GM23338 (cell line): ENCODE data around the gene RIC8B. TPM values are rescaled to one million over a fixed set of nuclear protein-coding genes. Genes with fewer than 3 reads are reported as not detected.

Source experiments
- ATAC-seq: fragments of 200-7000 bp; cut with Tn5 transposase; 3 replicates; pipeline ENCODE4 v1.9.1; 2020
- DNase-seq: peaks from one replicate; pipeline ENCODE4 v3.0.0-alpha.2; 2015; ENCODE audit warnings: low spot score
- H2AFZ ChIP-seq: fragments of 200-600 bp; sonication (generic); 2 replicates; pipeline ENCODE4 v1.8.0; 2016; ENCODE audit warnings: antibody characterized with exemption, mild to moderate bottlenecking, moderate library complexity
- H3F3A ChIP-seq: fragments of 200-600 bp; sonication (generic); replicated peaks from 2 replicates; pipeline ENCODE4 v1.8.0; 2017; ENCODE audit warnings: antibody characterized with exemption, mixed run types, low read depth
- H3K27ac ChIP-seq: fragments of 200-600 bp; sonication (generic); 2 replicates; pipeline ENCODE4 v1.6.1; 2016; ENCODE audit warnings: low read depth
- H3K27me3 ChIP-seq: fragments of 200-600 bp; sonication (generic); 2 replicates; pipeline ENCODE4 v1.8.0; 2016; ENCODE audit warnings: mild to moderate bottlenecking, mixed run types, moderate library complexity; ENCODE audit not compliant: insufficient read depth
- H3K36me3 ChIP-seq: fragments of 200-600 bp; sonication (generic); 2 replicates; pipeline ENCODE4 v1.8.0; 2016; ENCODE audit warnings: mild to moderate bottlenecking; ENCODE audit not compliant: insufficient read depth
- H3K4me1 ChIP-seq: fragments of 200-600 bp; sonication (generic); 2 replicates; pipeline ENCODE4 v1.8.0; 2016; ENCODE audit warnings: mild to moderate bottlenecking, moderate library complexity; ENCODE audit not compliant: insufficient read depth
- H3K4me2 ChIP-seq: fragments of 200-600 bp; sonication (generic); 2 replicates; pipeline ENCODE4 v1.7.1; 2017; ENCODE audit warnings: mixed run types
- H3K4me3 ChIP-seq: fragments of 200-600 bp; sonication (generic); 2 replicates; pipeline ENCODE4 v1.6.1; 2016; ENCODE audit warnings: mixed run types
- H3K79me2 ChIP-seq: fragments of 200-600 bp; sonication (generic); replicated peaks from 2 replicates; pipeline ENCODE4 v1.8.0; 2017; ENCODE audit warnings: mild to moderate bottlenecking; ENCODE audit not compliant: insufficient read depth
- H3K9me2 ChIP-seq: fragments of 200-600 bp; sonication (generic); 2 replicates; pipeline ENCODE4 v1.8.0; 2017; ENCODE audit not compliant: insufficient read depth
- H4K20me1 ChIP-seq: fragments of 200-600 bp; sonication (generic); replicated peaks from 2 replicates; pipeline ENCODE4 v1.8.0; 2017; ENCODE audit warnings: mild to moderate bottlenecking; ENCODE audit not compliant: insufficient read depth
- H3K27ac Mint-ChIP-seq: 2 replicates; pipeline ENCODE4 v1.8.0; 2020; ENCODE audit warnings: inconsistent platforms, mild to moderate bottlenecking, moderate library complexity, mixed read lengths
- H3K27me3 Mint-ChIP-seq: 3 replicates; pipeline ENCODE4 v1.8.0; 2022; ENCODE audit warnings: low read depth, mild to moderate bottlenecking, moderate library complexity, mixed read lengths, inconsistent platforms; ENCODE audit not compliant: insufficient read depth, poor library complexity
- H3K36me3 Mint-ChIP-seq: 3 replicates; pipeline ENCODE4 v1.8.0; 2021; ENCODE audit warnings: low read depth, mild to moderate bottlenecking, inconsistent platforms, moderate library complexity, mixed read lengths
- H3K4me1 Mint-ChIP-seq: 3 replicates; pipeline ENCODE4 v1.8.0; 2020; ENCODE audit warnings: mild to moderate bottlenecking, inconsistent platforms, mixed read lengths
- H3K4me3 Mint-ChIP-seq: 3 replicates; pipeline ENCODE4 v1.8.0; 2021; ENCODE audit warnings: moderate library complexity, mild to moderate bottlenecking, inconsistent platforms, mixed read lengths
- H3K9me3 Mint-ChIP-seq: 3 replicates; pipeline ENCODE4 v1.8.0; 2020; ENCODE audit warnings: moderate library complexity, mild to moderate bottlenecking, inconsistent platforms, mixed read lengths
- JUNB ChIP-seq: IDR thresholded peaks from one replicate; pipeline ENCODE4 v1.6.1; 2016; ENCODE audit warnings: antibody characterized with exemption; ENCODE audit not compliant: unreplicated experiment
- NANOG ChIP-seq: IDR thresholded peaks from 2 replicates; pipeline ENCODE4 v1.6.1; 2016; ENCODE audit warnings: antibody characterized with exemption, borderline replicate concordance
- STAT1 ChIP-seq: IDR thresholded peaks from one replicate; pipeline ENCODE4 v1.6.1; 2016; ENCODE audit warnings: antibody characterized with exemption; ENCODE audit not compliant: unreplicated experiment
- ZNF331 ChIP-seq: fragments of 250-450 bp; sonication (Bioruptor Pico); IDR thresholded peaks from 2 replicates; pipeline ENCODE4 v1.5.0; 2020; ENCODE audit warnings: low read depth, mild to moderate bottlenecking, moderate library complexity
- polyA plus RNA-seq: library from polyadenylated mRNA; unstranded; fragments of >200 nt; fragmentation: Nextera tagmentation; extraction: Ambion mirVana; gene quantifications from 2 replicates; pipeline ENCODE4 v1.2.1, GENCODE V29; 2016
- total RNA-seq: library from RNA; depleted of rRNA; stranded (reverse); fragments of >200 nt; shearing (Covaris generic); gene quantifications from 2 replicates; pipeline ENCODE4 v1.2.3, GENCODE V29; 2014
- TF ChIP-seq, protein P1 (sequence below): fragments of 250-450 bp; sonication (Bioruptor Pico); IDR thresholded peaks from 2 replicates; pipeline ENCODE4 v1.5.0; 2020; ENCODE audit warnings: mild to moderate bottlenecking, moderate library complexity
- TF ChIP-seq, protein P2 (sequence below), 2 experiments: fragments of 200-600 bp in 1 of 2; sonication (generic) in 1 of 2; conservative IDR thresholded peaks; 2 replicates each; pipeline versions ENCODE4 v1.5.1 to v1.6.1; 2016 to 2017; ENCODE audit warnings: antibody characterized with exemption in 2 of 2, low read depth in 2 of 2, mild to moderate bottlenecking in 2 of 2, moderate library complexity in 1 of 2
- TF ChIP-seq, protein P3 (sequence below): IDR thresholded peaks from one replicate; pipeline ENCODE4 v1.6.1; 2018; ENCODE audit warnings: antibody characterized with exemption; ENCODE audit not compliant: unreplicated experiment

RIC8B gene
- total and polyA plus RNA-seq, 2 experiments from 2014 or later, result 12.3 to 25.5 TPM

DNA sequence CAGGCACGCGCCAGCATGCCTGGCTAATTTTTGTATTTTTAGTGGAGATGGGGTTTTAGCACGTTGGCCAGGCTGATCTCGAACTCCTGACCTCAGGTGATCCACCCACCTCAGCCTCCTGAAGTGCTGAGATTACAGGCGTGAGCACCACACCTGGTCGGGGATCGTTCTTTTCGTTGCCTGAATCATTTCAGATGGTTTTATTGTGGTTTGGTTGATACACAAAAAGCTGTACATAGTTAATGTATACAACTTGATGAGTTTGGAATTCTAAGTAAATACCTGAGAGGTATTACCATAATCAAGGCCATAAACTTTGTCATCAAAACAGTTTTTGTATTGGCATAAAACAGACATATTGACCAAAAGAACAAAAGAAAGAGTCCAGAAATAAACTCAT is 63.3 kb downstream of the RIC8B start:
- ATAC-seq (no peak), DNase-seq (no peak)
- Histone ChIP-seq H3K79me2 (no peaks in the 10 kb centered on the region), H3K4me1 (peaks cover 21% of the 10 kb centered on the region), H3K27me3 (no peaks in the 10 kb centered on the region), H3K27ac (no peak overlapping the region), H3K4me3 (no peak overlapping the region), H3K36me3 (0 out of 2 replicates have a peak, but pooled peaks cover 2% of the 10 kb centered on the region), H4K20me1 (no peaks in the 10 kb centered on the region), H3K9me2 (no peaks in the 10 kb centered on the region), H3K4me2 (no peak overlapping the region), H2AFZ (no peak overlapping the region), H3F3A (no peaks in the 10 kb centered on the region)
- Mint-ChIP-seq H3K9me3 (no peaks in the 10 kb centered on the region), H3K4me3 (no peak overlapping the region), H3K27me3 (no peaks in the 10 kb centered on the region), H3K4me1 (peaks cover 28% of the 10 kb centered on the region), H3K36me3 (peaks cover 13% of the 10 kb centered on the region), H3K27ac (no peak overlapping the region)
- TF ChIP-seq JUNB, result no peak
- TF ChIP-seq STAT1, result no peak

DNA sequence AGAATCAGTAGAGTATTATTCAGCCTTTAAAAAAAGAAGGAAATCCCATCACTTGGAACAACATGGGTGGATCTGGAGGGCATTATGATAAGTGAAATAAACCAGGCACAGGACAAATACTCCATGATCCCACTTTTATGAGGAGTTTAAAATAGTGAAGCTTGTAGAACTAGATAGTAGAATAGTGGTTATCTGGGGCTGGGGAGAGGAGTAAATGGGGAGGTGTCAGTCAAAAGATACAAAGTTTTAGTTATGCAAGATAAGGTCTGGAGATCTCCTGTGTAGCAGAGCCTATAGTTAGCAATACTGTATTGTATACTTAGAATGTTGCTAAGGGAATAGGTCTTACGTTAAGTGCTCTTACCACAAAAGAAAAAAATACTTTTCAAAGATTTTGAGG is 64.9 kb downstream of the RIC8B start:
- H3K27ac ChIP-seq, result no peak overlapping the region
- no peaks in the 10 kb centered on the region for H3K27me3 ChIP-seq
- H3K4me1 ChIP-seq, result peaks cover 21% of the 10 kb centered on the region
- no peak for ATAC-seq
- H3K4me3 ChIP-seq, result no peak overlapping the region
- no peak overlapping the region for H2AFZ ChIP-seq
- TF ChIP-seq, protein P1, sequence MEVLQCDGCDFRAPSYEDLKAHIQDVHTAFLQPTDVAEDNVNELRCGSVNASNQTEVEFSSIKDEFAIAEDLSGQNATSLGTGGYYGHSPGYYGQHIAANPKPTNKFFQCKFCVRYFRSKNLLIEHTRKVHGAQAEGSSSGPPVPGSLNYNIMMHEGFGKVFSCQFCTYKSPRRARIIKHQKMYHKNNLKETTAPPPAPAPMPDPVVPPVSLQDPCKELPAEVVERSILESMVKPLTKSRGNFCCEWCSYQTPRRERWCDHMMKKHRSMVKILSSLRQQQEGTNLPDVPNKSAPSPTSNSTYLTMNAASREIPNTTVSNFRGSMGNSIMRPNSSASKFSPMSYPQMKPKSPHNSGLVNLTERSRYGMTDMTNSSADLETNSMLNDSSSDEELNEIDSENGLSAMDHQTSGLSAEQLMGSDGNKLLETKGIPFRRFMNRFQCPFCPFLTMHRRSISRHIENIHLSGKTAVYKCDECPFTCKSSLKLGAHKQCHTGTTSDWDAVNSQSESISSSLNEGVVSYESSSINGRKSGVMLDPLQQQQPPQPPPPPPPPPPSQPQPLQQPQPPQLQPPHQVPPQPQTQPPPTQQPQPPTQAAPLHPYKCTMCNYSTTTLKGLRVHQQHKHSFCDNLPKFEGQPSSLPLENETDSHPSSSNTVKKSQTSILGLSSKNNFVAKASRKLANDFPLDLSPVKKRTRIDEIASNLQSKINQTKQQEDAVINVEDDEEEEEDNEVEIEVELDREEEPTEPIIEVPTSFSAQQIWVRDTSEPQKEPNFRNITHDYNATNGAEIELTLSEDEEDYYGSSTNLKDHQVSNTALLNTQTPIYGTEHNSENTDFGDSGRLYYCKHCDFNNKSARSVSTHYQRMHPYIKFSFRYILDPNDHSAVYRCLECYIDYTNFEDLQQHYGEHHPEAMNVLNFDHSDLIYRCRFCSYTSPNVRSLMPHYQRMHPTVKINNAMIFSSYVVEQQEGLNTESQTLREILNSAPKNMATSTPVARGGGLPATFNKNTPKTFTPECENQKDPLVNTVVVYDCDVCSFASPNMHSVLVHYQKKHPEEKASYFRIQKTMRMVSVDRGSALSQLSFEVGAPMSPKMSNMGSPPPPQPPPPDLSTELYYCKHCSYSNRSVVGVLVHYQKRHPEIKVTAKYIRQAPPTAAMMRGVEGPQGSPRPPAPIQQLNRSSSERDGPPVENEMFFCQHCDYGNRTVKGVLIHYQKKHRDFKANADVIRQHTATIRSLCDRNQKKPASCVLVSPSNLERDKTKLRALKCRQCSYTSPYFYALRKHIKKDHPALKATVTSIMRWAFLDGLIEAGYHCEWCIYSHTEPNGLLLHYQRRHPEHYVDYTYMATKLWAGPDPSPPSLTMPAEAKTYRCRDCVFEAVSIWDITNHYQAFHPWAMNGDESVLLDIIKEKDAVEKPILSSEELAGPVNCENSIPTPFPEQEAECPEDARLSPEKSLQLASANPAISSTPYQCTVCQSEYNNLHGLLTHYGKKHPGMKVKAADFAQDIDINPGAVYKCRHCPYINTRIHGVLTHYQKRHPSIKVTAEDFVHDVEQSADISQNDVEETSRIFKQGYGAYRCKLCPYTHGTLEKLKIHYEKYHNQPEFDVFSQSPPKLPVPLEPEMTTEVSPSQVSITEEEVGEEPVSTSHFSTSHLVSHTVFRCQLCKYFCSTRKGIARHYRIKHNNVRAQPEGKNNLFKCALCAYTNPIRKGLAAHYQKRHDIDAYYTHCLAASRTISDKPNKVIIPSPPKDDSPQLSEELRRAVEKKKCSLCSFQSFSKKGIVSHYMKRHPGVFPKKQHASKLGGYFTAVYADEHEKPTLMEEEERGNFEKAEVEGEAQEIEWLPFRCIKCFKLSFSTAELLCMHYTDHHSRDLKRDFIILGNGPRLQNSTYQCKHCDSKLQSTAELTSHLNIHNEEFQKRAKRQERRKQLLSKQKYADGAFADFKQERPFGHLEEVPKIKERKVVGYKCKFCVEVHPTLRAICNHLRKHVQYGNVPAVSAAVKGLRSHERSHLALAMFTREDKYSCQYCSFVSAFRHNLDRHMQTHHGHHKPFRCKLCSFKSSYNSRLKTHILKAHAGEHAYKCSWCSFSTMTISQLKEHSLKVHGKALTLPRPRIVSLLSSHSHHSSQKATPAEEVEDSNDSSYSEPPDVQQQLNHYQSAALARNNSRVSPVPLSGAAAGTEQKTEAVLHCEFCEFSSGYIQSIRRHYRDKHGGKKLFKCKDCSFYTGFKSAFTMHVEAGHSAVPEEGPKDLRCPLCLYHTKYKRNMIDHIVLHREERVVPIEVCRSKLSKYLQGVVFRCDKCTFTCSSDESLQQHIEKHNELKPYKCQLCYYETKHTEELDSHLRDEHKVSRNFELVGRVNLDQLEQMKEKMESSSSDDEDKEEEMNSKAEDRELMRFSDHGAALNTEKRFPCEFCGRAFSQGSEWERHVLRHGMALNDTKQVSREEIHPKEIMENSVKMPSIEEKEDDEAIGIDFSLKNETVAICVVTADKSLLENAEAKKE (CRISPR knock-in tag), result no peak
- TF ChIP-seq, protein P2, sequence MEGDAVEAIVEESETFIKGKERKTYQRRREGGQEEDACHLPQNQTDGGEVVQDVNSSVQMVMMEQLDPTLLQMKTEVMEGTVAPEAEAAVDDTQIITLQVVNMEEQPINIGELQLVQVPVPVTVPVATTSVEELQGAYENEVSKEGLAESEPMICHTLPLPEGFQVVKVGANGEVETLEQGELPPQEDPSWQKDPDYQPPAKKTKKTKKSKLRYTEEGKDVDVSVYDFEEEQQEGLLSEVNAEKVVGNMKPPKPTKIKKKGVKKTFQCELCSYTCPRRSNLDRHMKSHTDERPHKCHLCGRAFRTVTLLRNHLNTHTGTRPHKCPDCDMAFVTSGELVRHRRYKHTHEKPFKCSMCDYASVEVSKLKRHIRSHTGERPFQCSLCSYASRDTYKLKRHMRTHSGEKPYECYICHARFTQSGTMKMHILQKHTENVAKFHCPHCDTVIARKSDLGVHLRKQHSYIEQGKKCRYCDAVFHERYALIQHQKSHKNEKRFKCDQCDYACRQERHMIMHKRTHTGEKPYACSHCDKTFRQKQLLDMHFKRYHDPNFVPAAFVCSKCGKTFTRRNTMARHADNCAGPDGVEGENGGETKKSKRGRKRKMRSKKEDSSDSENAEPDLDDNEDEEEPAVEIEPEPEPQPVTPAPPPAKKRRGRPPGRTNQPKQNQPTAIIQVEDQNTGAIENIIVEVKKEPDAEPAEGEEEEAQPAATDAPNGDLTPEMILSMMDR (conservative IDR thresholded peaks at IDR 0.05; ENCODE audit: low read depth in 2 of 2), result no peak
- no peak for TF ChIP-seq NANOG
- TF ChIP-seq ZNF331 (CRISPR knock-in tag), result no peak
- TF ChIP-seq, protein P3, sequence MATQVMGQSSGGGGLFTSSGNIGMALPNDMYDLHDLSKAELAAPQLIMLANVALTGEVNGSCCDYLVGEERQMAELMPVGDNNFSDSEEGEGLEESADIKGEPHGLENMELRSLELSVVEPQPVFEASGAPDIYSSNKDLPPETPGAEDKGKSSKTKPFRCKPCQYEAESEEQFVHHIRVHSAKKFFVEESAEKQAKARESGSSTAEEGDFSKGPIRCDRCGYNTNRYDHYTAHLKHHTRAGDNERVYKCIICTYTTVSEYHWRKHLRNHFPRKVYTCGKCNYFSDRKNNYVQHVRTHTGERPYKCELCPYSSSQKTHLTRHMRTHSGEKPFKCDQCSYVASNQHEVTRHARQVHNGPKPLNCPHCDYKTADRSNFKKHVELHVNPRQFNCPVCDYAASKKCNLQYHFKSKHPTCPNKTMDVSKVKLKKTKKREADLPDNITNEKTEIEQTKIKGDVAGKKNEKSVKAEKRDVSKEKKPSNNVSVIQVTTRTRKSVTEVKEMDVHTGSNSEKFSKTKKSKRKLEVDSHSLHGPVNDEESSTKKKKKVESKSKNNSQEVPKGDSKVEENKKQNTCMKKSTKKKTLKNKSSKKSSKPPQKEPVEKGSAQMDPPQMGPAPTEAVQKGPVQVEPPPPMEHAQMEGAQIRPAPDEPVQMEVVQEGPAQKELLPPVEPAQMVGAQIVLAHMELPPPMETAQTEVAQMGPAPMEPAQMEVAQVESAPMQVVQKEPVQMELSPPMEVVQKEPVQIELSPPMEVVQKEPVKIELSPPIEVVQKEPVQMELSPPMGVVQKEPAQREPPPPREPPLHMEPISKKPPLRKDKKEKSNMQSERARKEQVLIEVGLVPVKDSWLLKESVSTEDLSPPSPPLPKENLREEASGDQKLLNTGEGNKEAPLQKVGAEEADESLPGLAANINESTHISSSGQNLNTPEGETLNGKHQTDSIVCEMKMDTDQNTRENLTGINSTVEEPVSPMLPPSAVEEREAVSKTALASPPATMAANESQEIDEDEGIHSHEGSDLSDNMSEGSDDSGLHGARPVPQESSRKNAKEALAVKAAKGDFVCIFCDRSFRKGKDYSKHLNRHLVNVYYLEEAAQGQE, result no peak
- no peaks in the 10 kb centered on the region for H3F3A ChIP-seq
- H3K4me2 ChIP-seq, result no peak overlapping the region
- no peak for DNase-seq
- no peak overlapping the region for H3K4me3 Mint-ChIP-seq
- H3K27ac Mint-ChIP-seq, result no peak overlapping the region
- peaks cover 28% of the 10 kb centered on the region for H3K4me1 Mint-ChIP-seq
- no peaks in the 10 kb centered on the region for H3K9me3 Mint-ChIP-seq
- no peaks in the 10 kb centered on the region for H3K79me2 ChIP-seq
- no peaks in the 10 kb centered on the region for H3K9me2 ChIP-seq
- peaks cover 15% of the 10 kb centered on the region; the same call in 2 of the 3 replicates for H3K36me3 Mint-ChIP-seq
- no peaks in the 10 kb centered on the region for H4K20me1 ChIP-seq
- no peaks in the 10 kb centered on the region for H3K27me3 Mint-ChIP-seq
- peaks cover 9% of the 10 kb centered on the region; the same call in 1 of the 2 replicates for H3K36me3 ChIP-seq
